Fibroblast of mammary gland (primary cell): Measurements from ENCODE around the gene S100B.

Source experiments
- DNase-seq: peaks from one replicate; pipeline ENCODE4 v3.0.0-alpha.2; 2010; ENCODE audit warnings: low read depth
- H3K4me3 ChIP-seq: 2 replicates; pipeline ENCODE4 v1.5.1; 2011; ENCODE audit warnings: low read depth, mild to moderate bottlenecking, low read length, moderate library complexity; ENCODE audit not compliant: control insufficient read depth
- TF ChIP-seq, protein P1 (sequence below): conservative IDR thresholded peaks from 2 replicates; pipeline ENCODE4 v1.5.1; 2011; ENCODE audit warnings: low read depth, low read length, inconsistent platforms; ENCODE audit not compliant: control insufficient read depth, insufficient read depth

S100B gene

DNA sequence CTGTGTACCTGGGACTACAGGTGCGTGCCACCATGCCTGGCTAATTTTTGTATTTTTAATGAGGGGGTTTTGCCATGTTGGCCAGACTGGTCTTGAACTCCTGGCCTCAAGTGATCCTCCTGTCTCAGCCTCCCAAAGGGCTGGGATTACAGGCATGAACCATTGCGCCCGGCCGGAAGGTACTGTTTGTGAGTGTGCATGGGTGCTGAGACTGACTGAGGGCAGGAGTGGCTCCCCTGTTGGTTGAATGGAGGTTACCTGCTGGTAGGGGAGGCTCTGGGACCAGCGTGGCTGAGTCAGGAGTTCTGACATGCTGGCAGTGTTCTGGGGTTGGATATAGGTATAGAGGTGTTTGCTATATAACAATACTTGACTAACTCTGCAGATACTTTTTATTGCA is 41.0 kb upstream of the S100B start:
- TF ChIP-seq, protein P1, sequence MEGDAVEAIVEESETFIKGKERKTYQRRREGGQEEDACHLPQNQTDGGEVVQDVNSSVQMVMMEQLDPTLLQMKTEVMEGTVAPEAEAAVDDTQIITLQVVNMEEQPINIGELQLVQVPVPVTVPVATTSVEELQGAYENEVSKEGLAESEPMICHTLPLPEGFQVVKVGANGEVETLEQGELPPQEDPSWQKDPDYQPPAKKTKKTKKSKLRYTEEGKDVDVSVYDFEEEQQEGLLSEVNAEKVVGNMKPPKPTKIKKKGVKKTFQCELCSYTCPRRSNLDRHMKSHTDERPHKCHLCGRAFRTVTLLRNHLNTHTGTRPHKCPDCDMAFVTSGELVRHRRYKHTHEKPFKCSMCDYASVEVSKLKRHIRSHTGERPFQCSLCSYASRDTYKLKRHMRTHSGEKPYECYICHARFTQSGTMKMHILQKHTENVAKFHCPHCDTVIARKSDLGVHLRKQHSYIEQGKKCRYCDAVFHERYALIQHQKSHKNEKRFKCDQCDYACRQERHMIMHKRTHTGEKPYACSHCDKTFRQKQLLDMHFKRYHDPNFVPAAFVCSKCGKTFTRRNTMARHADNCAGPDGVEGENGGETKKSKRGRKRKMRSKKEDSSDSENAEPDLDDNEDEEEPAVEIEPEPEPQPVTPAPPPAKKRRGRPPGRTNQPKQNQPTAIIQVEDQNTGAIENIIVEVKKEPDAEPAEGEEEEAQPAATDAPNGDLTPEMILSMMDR = no peak
- H3K4me3 ChIP-seq = no peak overlapping the region
- no peak for DNase-seq

DNA sequence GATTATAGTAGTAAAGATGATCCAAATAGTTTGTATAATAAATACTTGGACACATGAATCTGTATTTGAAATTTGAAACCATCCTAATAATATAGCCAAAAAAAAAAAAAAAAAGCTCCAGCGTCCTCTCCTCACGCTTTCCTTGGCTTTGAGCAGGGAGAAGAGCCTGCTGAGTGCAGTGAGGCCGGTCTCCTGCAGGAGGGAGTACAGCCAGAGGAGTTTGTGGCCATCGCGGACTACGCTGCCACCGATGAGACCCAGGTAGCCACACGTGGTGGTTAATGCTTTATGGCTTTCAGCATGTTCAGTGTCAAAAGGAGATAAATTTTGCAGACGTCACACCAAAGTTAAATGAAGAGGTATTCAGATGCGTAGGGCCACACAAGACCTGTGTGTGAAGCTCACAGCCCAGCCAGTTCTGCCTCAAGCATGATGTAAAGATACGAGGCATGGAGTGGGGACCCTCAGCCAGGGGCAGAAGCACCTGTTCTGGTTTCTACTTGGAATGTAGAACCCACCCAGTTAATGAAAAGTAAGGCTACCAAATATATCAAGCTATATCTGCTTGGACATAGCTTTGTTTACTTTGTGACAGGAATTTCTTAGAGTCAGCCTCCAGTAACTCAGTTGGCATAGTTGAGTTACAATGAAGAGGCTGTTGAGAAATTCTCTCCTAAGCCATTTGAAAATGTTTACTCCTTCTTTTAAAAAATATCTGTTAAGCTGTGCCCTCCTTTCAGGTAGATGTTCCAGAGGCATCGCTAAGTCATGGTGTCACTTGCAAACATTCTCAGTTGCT is 38.7 kb upstream of the S100B start:
- no peak overlapping the region for H3K4me3 ChIP-seq
- no peak for DNase-seq
- TF ChIP-seq, protein P1 = no peak

DNA sequence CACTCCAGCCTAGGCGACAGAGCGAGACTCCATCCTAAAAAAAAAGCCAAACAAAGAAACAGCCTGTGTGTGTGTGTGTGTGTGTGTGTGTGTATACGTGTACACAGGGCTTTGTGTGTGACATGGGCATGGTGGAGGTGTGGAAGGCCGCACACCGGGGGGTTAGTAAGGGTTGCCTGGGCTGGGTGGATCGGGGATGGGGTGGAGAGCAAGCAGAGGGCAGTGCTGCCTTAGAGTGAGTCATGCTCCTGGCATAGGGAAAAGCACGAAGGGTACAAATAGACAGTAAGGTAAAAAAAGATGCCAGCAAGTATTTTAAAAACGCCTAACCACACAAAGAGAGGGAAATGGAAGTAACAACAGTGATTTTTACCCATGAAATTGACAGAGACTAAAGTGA is 36.8 kb upstream of the S100B start:
- TF ChIP-seq, protein P1 = no peak
- H3K4me3 ChIP-seq = no peak overlapping the region
- no peak for DNase-seq

DNA sequence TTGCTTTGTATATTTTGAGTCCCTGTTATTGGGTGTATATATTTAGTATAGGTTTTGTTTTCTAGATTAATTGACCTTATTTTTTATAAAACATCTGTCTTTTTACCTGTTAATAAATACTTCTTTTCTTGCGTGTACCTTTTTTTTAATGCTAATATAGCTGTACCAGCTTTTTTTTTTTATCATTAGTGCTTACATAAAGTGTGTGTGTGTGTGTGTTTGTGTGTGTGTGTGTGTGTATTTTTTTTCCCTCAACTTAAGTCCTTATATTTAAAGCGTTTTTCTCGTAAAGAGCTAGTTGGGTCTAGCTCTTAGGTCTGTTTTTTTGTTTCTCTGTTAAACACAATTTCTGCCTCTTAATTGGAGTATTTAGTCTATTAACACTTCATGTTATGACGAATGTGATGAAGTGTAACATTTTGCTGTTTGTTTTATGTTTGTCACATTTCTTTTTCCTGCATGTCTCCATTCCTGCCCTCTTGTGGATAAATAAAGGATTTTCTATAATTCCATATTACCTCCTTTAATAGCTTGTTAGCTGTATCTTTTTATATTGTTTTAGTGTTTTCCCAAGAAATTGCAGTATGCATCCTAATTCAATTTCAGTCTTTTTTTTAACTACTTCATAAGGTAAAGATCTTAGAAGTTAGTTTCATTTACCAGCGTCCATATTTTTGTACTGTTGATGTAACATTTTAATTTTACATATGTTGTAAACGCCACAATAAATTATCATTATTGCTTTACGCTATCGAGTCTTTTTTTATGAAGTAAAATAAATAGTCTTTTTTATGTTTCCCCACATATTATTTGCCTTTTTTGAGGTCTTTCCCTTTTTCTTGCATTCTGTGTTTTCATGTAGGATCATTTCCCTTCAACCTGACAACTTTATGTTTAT is 34.9 kb upstream of the S100B start:
- DNase-seq = peak; percentile 46
- TF ChIP-seq, protein P1 = peak; percentile 44
- H3K4me3 ChIP-seq = no peak overlapping the region

DNA sequence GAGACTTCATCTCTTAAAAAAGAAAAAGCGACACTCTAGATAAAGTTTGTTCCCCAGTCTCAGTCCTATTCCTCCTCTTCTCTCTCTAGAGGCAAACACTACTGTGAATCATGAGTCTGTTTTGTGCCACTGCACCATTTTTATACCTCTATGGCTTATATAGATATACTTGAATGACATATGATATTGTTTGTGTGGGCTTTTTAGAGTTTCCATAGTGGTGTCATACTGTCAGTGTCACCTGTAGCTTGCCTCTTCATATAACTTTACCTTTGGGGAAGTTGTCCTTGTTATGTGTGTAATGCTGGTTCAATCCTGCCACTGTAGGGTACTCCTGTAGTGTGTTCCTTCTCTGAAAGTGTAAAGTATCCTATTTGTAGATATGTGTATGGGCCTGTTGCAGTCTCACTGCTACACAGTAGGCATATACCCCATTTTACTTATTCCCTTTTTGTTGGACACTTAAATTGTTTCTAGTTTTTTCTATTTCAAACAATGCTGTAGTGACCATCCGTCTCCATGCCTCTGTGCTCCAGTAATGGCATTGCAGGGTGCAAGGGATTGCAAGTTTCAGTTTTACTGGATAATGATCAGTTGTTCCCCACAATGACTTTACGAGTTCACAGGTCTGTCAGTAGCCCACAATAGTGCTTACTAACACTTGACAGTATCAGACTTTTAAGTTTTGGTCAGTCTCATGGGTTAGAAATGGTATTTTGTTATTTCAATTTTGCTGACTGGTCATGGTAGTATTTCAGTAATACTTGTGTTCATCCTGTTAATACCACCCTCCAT is 33.3 kb upstream of the S100B start:
- no peak overlapping the region for H3K4me3 ChIP-seq
- TF ChIP-seq, protein P1 = no peak
- peak; percentile 10 for DNase-seq

DNA sequence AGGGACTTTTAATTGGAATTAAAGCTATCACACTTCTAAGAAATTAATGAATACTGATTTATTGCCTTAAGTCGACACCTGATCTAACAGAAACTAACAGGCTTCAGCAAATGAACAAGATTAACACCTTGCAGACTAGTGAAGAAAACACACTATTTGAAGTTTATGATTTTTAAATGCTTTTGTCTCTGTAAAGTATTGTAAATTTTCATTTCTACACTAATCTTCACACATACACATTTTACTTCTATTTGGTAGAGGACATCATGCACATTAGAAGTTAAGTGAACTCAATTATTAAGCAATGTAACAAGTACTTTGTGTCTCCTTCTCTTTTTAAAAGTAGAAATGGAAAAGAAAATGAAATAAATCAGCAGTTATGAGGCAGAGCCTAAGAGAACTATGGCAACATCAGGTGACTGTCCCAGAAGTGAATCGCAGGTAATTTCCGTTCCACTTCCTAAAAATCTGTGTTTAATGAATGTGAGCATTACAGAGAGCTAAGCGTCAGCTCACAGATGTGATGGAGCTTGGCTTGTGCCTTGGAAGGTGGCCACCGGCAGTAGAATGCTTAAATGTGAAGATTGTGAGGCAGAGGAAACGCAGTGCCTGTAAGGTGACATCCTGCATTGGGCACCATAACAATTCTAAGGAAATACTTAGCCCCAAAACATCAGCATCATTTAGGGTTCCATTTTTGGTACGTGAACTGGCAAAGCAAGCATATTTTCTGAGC is 31.8 kb upstream of the S100B start:
- H3K4me3 ChIP-seq = peak overlapping the region; percentile 95
- TF ChIP-seq, protein P1 = no peak
- DNase-seq = no peak
